HG03060 (cell line): ENCODE measurements around the gene SPTBN1.

Experiments used
- ATAC-seq: cut with Tn5 transposase; IDR thresholded peaks from one replicate; pipeline ENCODE4 v1.9.1; 2021; ENCODE audit warnings: low read depth, moderate number of reproducible peaks; ENCODE audit not compliant: unreplicated experiment

SPTBN1 gene

DNA sequence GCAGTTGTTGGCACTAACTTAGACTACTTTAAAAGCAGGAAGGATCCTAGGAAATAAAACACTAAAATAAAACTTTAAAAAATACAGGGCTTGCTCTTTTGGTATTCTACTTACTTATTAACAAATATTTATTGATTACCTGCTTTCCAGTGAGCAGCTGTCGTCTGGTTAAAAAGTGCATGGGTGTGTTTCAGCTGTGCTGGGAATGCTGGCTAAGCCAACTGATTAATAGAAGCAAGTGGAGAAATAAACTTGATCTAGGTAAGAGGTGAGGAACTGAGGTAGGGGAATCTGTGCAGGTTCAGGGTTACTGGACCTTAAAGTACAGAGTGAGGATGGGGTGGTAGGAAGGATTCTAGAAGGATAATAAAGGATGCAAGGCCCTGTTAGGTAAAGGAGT, 110.8 kb downstream of the SPTBN1 start:
- ATAC-seq, result no peak

DNA sequence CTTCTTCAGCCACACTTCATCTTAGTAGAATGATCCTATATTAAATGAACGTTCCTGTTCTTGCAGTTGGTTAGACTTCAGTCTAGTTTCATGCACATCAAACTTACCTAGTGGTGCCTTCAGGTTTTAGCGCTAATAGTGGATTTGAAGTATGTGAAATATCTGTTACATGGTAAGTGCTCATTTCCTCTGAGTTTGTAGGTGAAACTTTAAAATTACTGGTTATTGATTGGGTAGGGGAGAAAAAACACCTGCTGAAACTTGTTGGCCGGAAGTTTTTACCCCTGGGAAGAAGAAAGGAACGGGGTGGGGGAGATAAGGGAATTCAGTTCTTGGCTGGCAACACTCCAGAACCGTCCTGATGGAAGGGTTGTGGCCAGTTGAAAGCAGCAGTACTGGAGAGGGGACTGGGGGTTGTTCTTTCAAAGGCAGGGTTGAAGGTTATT, 112.8 kb downstream of the SPTBN1 start:
- no peak for ATAC-seq

- ATAC-seq, result no peak
Measured at GRCh38 chr2:54569745-54570301, 113.7 kb downstream of the SPTBN1 start.

DNA sequence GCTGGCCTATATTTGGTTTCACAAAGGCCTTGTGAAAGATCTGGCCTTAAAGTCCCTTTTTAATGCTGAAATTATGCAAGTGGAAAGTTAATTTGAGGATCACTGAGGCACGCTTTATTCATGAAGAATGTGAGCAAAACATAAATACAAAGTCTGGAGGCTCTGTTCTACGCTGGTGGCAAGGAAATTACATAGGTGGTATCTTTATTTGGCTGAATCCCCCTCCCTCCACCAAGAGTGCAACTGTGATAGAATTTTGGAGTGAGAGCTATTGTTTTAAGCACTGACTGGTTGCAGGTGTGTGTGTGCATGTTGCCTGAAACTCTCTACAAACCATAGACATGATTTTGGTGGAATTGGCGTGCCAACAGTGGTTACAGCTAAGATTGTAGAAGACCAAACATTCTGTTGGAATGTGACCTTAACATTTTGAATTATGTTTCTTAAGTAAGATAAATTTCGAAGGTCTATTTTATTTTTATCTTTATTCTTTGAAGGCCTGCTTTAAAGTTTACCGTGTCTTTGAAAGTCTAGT, 114.3 kb downstream of the SPTBN1 start:
- no peak for ATAC-seq

GRCh38 chr2:54570925-54571694, 115.0 kb downstream of the SPTBN1 start:
- peak; percentile 32 for ATAC-seq

GRCh38 chr2:54572262-54572635, 116.1 kb downstream of the SPTBN1 start:
- ATAC-seq, result no peak

- no peak for ATAC-seq
Measured at GRCh38 chr2:54572636-54573536, 116.8 kb downstream of the SPTBN1 start.

DNA sequence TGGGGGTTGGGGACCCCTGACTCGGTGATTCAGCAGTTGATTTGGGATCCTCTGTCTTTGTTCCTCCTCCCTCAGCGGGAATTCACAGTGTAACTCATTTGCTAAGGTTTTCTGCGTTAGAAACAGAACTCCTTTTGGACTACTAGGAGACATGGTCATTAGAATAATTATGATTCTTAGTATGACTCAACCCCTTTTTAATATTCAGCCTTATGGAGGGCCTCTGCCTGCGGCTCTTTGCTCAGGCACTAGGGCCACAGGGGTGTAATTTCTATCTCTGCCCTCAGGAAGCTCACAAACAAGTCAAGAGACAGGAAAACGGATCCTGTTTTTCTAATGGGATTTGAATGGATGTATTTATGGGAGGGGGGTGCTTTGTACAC, 117.4 kb downstream of the SPTBN1 start:
- ATAC-seq, result no peak

DNA sequence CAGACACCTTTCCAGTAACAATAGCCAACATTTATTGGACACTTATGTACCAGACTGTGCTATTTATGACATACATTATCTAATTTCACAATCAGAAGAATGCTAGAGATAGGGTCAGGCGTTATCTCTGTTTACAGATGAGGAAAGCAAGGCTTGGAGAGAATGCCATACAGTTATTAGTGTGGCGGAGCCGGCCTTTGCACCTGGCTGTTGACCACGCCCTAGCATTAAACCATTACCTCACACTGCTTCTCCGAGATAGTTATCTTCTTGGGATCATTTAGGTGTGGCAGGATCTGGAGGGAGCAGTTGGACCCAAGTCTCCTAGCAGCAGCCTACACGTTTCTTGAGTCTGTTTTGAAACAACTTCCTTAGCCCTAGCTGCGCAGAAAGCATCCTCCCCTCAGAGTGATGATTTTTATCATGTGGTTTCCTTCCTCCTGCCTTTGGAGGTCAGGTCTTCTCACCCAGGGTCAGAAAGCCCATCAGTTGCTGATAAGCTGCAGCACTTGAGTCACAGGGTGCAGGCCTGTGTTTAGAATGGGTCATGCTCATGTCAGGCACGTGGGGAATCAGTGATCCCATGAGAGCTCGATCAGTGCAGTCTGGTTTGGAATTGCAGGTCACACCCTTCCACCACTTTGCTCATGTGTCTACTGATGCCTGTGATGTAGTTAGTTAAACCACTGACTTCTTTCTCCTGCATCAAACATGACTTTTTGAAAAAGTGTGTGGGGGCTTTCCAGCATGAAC, 118.2 kb downstream of the SPTBN1 start:
- peak; percentile 38 for ATAC-seq

GRCh38 chr2:54574860-54575247, 118.7 kb downstream of the SPTBN1 start:
- ATAC-seq, result no peak

GRCh38 chr2:54575379-54575888, 119.3 kb downstream of the SPTBN1 start:
- ATAC-seq, result no peak

DNA sequence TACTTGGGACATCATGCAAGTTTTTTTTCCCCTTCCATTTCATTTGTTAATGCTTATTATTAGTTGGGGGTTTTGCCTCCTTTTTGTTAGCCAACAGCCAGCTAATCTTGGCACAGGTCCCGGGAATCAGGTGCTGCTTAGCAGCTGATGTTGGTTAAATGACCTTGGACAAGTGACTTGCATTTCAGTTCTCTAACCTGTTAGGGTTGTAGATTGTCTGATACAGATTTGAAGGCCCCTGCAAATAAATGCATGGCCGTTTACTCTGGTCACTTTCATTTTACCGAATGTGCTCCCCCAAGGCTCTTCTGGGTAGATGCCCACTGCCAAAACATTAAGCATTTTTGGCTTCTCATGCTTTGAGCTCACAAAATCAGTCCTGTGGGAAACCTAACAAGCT, 120.9 kb downstream of the SPTBN1 start:
- ATAC-seq, result no peak

- ATAC-seq, result no peak
Measured at GRCh38 chr2:54577944-54578647, 122.0 kb downstream of the SPTBN1 start.

- ATAC-seq, result no peak
Measured at GRCh38 chr2:54578648-54579045, 122.5 kb downstream of the SPTBN1 start.

GRCh38 chr2:54579061-54579681, 123.0 kb downstream of the SPTBN1 start:
- no peak for ATAC-seq

- ATAC-seq, result peak; percentile 65
Measured at GRCh38 chr2:54579682-54580620, 123.8 kb downstream of the SPTBN1 start.

- ATAC-seq, result no peak
Measured at GRCh38 chr2:54581326-54582039, 125.4 kb downstream of the SPTBN1 start.
